ENCODE data around the gene ZNF292. TPM values are rescaled to one million over a fixed set of nuclear protein-coding genes. Genes with fewer than 3 reads are reported as not detected.

Gene ZNF292
- polyA plus RNA-seq, 1 of the 3 experiments (the other 2 are of a cell fraction), result 3.2 TPM

- no peak for TF ChIP-seq RXRA (IDR thresholded peaks at IDR 0.05; ENCODE audit: borderline replicate concordance, low read depth)
- TF ChIP-seq GABPA (IDR thresholded peaks at IDR 0.05; ENCODE audit: low read depth), result no peak
Measured at GRCh38 chr6:87291883-87292282, 136.5 kb downstream of the ZNF292 start (continued).

GRCh38 chr6:87293526-87293925 is 138.2 kb downstream of the ZNF292 start:
- CTCF ChIA-PET, result interaction anchor here (2.1 kb wide), 1 partner anchor 16 kb away, joined by 8 read pairs; no protein-coding TSS in a partner anchor
- H3K79me2 ChIP-seq (ENCODE audit: insufficient read depth), result no peaks in the 10 kb centered on the region
- TF ChIP-seq FOXJ3 (CRISPR knock-in tag; IDR thresholded peaks at IDR 0.05) (no peak), CHD2 (IDR thresholded peaks at IDR 0.05; ENCODE audit: low read length, partially characterized antibody) (no peak), JUND (IDR thresholded peaks at IDR 0.05) (no peak), MAX (IDR thresholded peaks at IDR 0.05; ENCODE audit: low read depth) (no peak), ELF1 (IDR thresholded peaks at IDR 0.05) (no peak), RAD21 (IDR thresholded peaks at IDR 0.05; ENCODE audit: low read length) (no peak), NRF1 (IDR thresholded peaks at IDR 0.05; ENCODE audit: low read depth, low read length) (no peak), GATA2 (CRISPR knock-in tag; IDR thresholded peaks at IDR 0.05) (no peak), PBX3 (IDR thresholded peaks at IDR 0.05) (no peak), SMC3 (IDR thresholded peaks at IDR 0.05; ENCODE audit: low read depth, low read length) (no peak), SIN3A (IDR thresholded peaks at IDR 0.05; ENCODE audit: borderline replicate concordance, low read depth, low read length) (no peak), POLR2AphosphoS5 (IDR thresholded peaks at IDR 0.05; ENCODE audit: low read depth, low read length) (no peak), CTCF (IDR thresholded peaks at IDR 0.05) (no peak), IRF3 (IDR thresholded peaks at IDR 0.05; ENCODE audit: low read depth, low read length) (no peak), REST (IDR thresholded peaks at IDR 0.05; ENCODE audit: low read depth, low read length) (no peak), USF2 (IDR thresholded peaks at IDR 0.05; ENCODE audit: borderline replicate concordance, low read depth, low read length) (no peak)

More at GRCh38 chr6:87293526-87293925, 138.2 kb downstream of the ZNF292 start:
- Histone ChIP-seq H3K9ac (no peak overlapping the region), H3K4me1 (ENCODE audit: control insufficient read depth in 1 of 2, insufficient read depth in 2 of 2, low read depth in 1 of 2, low read length in 1 of 2) (no peaks in the 10 kb centered on the region), H4K20me1 (ENCODE audit: insufficient read depth) (no peaks in the 10 kb centered on the region), H3F3A (replicated peaks; ENCODE audit: insufficient read depth) (no peaks in the 10 kb centered on the region), H2AFZ (ENCODE audit: low read depth) (no peak overlapping the region), H3K4me3 (ENCODE audit: low read depth in 2 of 2, low read length in 1 of 2) (no peak overlapping the region), H3K9me2 (no peaks in the 10 kb centered on the region), H3K4me2 (no peak overlapping the region), H3K27me3 (ENCODE audit: insufficient read depth) (no peaks in the 10 kb centered on the region), H3K36me3 (replicated peaks in 1 of 2; ENCODE audit: control insufficient read depth in 1 of 2, insufficient read depth in 2 of 2, low read length in 1 of 2) (no peaks in the 10 kb centered on the region), H3K9me3 (no peaks in the 10 kb centered on the region), H3K27ac (ENCODE audit: low read depth in 2 of 2, low read length in 1 of 2) (no peak overlapping the region)
- DNase-seq, result no peak
- POLR2A ChIA-PET, result no interaction called here
- WGBS (ENCODE audit: low lambda C conversion rate), result 51% methylated on average over 4 of the region's 4 CpGs

All from SK-N-SH (cell line).